PC-9 (cell line): ENCODE results near the gene KLK5. TPM values are rescaled to one million over a fixed set of nuclear protein-coding genes. Genes with fewer than 3 reads are reported as not detected.
"Not testable (repeated sequence)": the region's sequence is repeated elsewhere in the genome, so short reads cannot be mapped to it uniquely, and the experiment has no call there.

Experiments used
- BruUV-seq: library from RNA; stranded (reverse); fragments of 400-500 nt; replicated peaks from 2 replicates; lab custom pipeline; 2021; lab: Mats Ljungman, UMichigan
- CTCF ChIA-PET: fragments of 300-600 bp; sonication (Branson Sonifier 250); formaldehyde crosslinking; loops from one replicate; lab custom pipeline; 2022; ENCODE audit warnings: antibody characterized with exemption; lab: Charles Lee
- POLR2A ChIA-PET: fragments of 300-600 bp; sonication (Branson Sonifier 250); formaldehyde crosslinking; loops from one replicate; lab custom pipeline; 2022; ENCODE audit warnings: antibody characterized with exemption; ENCODE audit not compliant: unreplicated experiment; lab: Charles Lee
- DNase-seq, 2 experiments: peaks; one replicate each; pipeline versions ENCODE4 v3.0.0 to v3.0.0-alpha.2; 2015 to 2022; ENCODE audit warnings: mixed read lengths in 1 of 2
- H2AFZ ChIP-seq: fragments of 200-600 bp; sonication (generic); 2 replicates; pipeline ENCODE4 v1.8.1; 2017; ENCODE audit warnings: antibody characterized with exemption
- H3F3A ChIP-seq: fragments of 200-600 bp; sonication (generic); 2 replicates; pipeline ENCODE4 v1.8.1; 2017; ENCODE audit warnings: antibody characterized with exemption, mild to moderate bottlenecking, low read depth; ENCODE audit not compliant: insufficient read depth
- H3K27ac ChIP-seq: fragments of 200-600 bp; sonication (generic); 2 replicates; pipeline ENCODE4 v1.6.1; 2016; ENCODE audit warnings: mixed run types
- H3K27me3 ChIP-seq: fragments of 200-600 bp; sonication (generic); 2 replicates; pipeline ENCODE4 v1.6.1; 2016; ENCODE audit warnings: low read depth, mixed run types; ENCODE audit not compliant: insufficient read depth
- H3K36me3 ChIP-seq: fragments of 200-600 bp; sonication (generic); 2 replicates; pipeline ENCODE4 v1.6.1; 2016; ENCODE audit warnings: low read depth, mixed run types
- H3K4me1 ChIP-seq: fragments of 200-600 bp; sonication (generic); replicated peaks from 2 replicates; pipeline ENCODE4 v1.6.1; 2016; ENCODE audit warnings: mixed run types; ENCODE audit not compliant: insufficient read depth
- H3K4me2 ChIP-seq: fragments of 200-600 bp; sonication (generic); 2 replicates; pipeline ENCODE4 v1.6.1; 2017; ENCODE audit warnings: mixed run types
- H3K4me3 ChIP-seq: fragments of 200-600 bp; sonication (generic); 2 replicates; pipeline ENCODE4 v1.6.1; 2016; ENCODE audit warnings: mixed run types
- H3K79me2 ChIP-seq: fragments of 200-600 bp; sonication (generic); 2 replicates; pipeline ENCODE4 v1.6.1; 2017; ENCODE audit warnings: low read depth, mixed run types
- H3K9me2 ChIP-seq: fragments of 200-600 bp; sonication (generic); 2 replicates; pipeline ENCODE4 v1.8.1; 2017; ENCODE audit warnings: mild to moderate bottlenecking; ENCODE audit not compliant: insufficient read depth
- H3K9me3 ChIP-seq: fragments of 200-600 bp; sonication (generic); 2 replicates; pipeline ENCODE4 v1.8.1; 2016; ENCODE audit warnings: low read depth; ENCODE audit not compliant: insufficient read depth
- H4K20me1 ChIP-seq: fragments of 200-600 bp; sonication (generic); 2 replicates; pipeline ENCODE4 v1.8.1; 2017; ENCODE audit not compliant: insufficient read depth
- EZH2 ChIP-seq: fragments of 200-600 bp; sonication (generic); IDR thresholded peaks from 2 replicates; pipeline ENCODE4 v1.8.0; 2017; ENCODE audit warnings: antibody characterized with exemption, low read depth
- intact Hi-C: fragments of 100-400 bp; cut with micrococcal nuclease; formaldehyde crosslinking; loops from one replicate; pipeline ENCODE4 v1.10.0; 2022; ENCODE audit not compliant: unreplicated experiment
- total RNA-seq: library from RNA; stranded (reverse); gene quantifications from 2 replicates; pipeline ENCODE4 v1.2.3, GENCODE V29; 2021
- TF ChIP-seq, protein P1 (sequence below): fragments of 200-600 bp; sonication (generic); conservative IDR thresholded peaks from 2 replicates; pipeline ENCODE4 v1.6.1; 2017; ENCODE audit warnings: mixed run types, antibody characterized with exemption, mild to moderate bottlenecking, moderate library complexity

KLK5 gene
- total RNA-seq, 1 experiment from 2014 or later = 405 TPM

- Histone ChIP-seq H3K79me2 (peaks cover 26% of the 10 kb centered on the region), H3K36me3 (peaks cover 14% of the 10 kb centered on the region; the same call in 1 of the 2 replicates), H3K27me3 (no peaks in the 10 kb centered on the region), H3K9me3 (no peaks in the 10 kb centered on the region), H4K20me1 (no peaks in the 10 kb centered on the region), H3F3A (peaks cover 38% of the 10 kb centered on the region), H3K4me1 (peaks cover 22% of the 10 kb centered on the region), H3K27ac (no peak overlapping the region), H3K9me2 (no peaks in the 10 kb centered on the region; the same call in 1 of the 2 replicates), H2AFZ (no peak overlapping the region), H3K4me3 (no peak overlapping the region), H3K4me2 (no peak overlapping the region)
- CTCF ChIA-PET = no interaction called here
- intact Hi-C loops = no loop called here
- DNase-seq = no peak
- BruUV-seq = no TSS peak
- POLR2A ChIA-PET = no interaction called here
- TF ChIP-seq EZH2 = no peak
- TF ChIP-seq, protein P1, sequence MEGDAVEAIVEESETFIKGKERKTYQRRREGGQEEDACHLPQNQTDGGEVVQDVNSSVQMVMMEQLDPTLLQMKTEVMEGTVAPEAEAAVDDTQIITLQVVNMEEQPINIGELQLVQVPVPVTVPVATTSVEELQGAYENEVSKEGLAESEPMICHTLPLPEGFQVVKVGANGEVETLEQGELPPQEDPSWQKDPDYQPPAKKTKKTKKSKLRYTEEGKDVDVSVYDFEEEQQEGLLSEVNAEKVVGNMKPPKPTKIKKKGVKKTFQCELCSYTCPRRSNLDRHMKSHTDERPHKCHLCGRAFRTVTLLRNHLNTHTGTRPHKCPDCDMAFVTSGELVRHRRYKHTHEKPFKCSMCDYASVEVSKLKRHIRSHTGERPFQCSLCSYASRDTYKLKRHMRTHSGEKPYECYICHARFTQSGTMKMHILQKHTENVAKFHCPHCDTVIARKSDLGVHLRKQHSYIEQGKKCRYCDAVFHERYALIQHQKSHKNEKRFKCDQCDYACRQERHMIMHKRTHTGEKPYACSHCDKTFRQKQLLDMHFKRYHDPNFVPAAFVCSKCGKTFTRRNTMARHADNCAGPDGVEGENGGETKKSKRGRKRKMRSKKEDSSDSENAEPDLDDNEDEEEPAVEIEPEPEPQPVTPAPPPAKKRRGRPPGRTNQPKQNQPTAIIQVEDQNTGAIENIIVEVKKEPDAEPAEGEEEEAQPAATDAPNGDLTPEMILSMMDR = no peak
These were observed 45.2 kb upstream of the KLK5 start for GRCh38 chr19:50998061-50998460.

DNA sequence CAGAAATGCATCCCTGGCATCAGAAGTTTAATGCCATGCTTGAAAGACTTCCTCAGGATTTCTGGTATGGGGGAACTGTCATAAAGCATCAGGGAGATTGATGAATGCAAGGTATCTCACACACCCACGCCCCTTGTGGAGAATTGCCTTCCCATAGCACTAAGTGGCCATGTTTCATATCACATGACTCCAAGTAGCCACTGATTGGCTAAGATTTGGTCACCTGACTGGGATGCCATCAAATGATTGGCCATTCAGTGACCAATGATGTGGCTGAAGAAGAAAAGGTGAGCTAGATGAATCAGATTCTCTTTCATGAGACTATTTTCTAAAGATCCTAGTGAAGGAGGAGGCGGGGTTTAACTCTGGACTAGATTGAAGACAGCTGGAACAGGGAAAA lies 41.3 kb upstream of the KLK5 start:
- Histone ChIP-seq H3K79me2 (peaks cover 19% of the 10 kb centered on the region), H3K9me2 (no peaks in the 10 kb centered on the region; the same call in 1 of the 2 replicates), H3F3A (peaks cover 52% of the 10 kb centered on the region), H4K20me1 (no peaks in the 10 kb centered on the region), H3K9me3 (no peaks in the 10 kb centered on the region), H2AFZ (no peak overlapping the region), H3K4me2 (no peak overlapping the region), H3K36me3 (peaks cover 18% of the 10 kb centered on the region; the same call in 1 of the 2 replicates), H3K27me3 (no peaks in the 10 kb centered on the region), H3K4me3 (no peak overlapping the region), H3K4me1 (peaks cover 37% of the 10 kb centered on the region), H3K27ac (peak overlapping the region; percentile 99)
- ChIA-PET CTCF (no interaction called here), POLR2A (no interaction called here)
- TF ChIP-seq, protein P1 = no peak
- TF ChIP-seq EZH2 = no peak
- no TSS peak for BruUV-seq
- DNase-seq = peak in 1 of 2 experiments; percentile 62
- intact Hi-C loops = no loop called here

DNA sequence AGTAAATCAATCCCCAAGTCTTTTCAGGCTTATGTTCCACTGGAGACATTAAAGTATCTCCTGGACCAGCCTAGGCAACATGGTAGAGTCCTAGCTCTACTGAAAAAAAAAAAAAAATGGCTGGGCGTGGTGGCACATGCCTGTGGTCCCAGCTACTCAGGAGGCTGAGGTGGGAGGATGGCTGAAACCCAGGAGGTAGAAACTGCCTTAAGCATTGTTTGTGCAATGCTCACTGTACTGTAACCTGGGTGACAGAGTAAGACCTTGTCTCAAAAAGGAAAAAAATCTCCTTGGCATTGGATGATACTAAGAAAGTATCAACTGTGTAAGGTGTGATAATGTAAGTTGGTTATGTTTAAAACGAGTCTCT lies 39.8 kb upstream of the KLK5 start:
- intact Hi-C loops = loop anchor here (1.0 kb wide), 3 partner anchors 9 to 60 kb away; partner anchors contain the start of genes KLK6 and KLK8
- TF ChIP-seq EZH2 = no peak
- TF ChIP-seq, protein P1 = no peak
- Histone ChIP-seq H3K4me2 (peak overlapping the region; percentile 72), H3F3A (peaks cover 52% of the 10 kb centered on the region), H4K20me1 (no peaks in the 10 kb centered on the region), H3K4me3 (peak overlapping the region; percentile 24; the same call in 1 of the 2 replicates), H3K4me1 (peaks cover 37% of the 10 kb centered on the region), H3K36me3 (0 out of 2 replicates have a peak, but pooled peaks cover 19% of the 10 kb centered on the region), H2AFZ (no peak overlapping the region), H3K9me3 (no peaks in the 10 kb centered on the region), H3K79me2 (peaks cover 8% of the 10 kb centered on the region), H3K9me2 (no peaks in the 10 kb centered on the region; the same call in 1 of the 2 replicates), H3K27ac (peak overlapping the region; percentile 99), H3K27me3 (no peaks in the 10 kb centered on the region)
- CTCF ChIA-PET = interaction anchor here (1.4 kb wide), 1 partner anchor 24 kb away, joined by 7 read pairs; no protein-coding TSS in a partner anchor
- POLR2A ChIA-PET = interaction anchor here (0.6 to 1.0 kb wide), 6 partner anchors 8 to 40 kb away, joined by 3 to 13 read pairs (median 5); partner anchors contain the start of genes KLK5 and KLK7
- peak; percentile 79 to 95 for DNase-seq
- no TSS peak for BruUV-seq

DNA sequence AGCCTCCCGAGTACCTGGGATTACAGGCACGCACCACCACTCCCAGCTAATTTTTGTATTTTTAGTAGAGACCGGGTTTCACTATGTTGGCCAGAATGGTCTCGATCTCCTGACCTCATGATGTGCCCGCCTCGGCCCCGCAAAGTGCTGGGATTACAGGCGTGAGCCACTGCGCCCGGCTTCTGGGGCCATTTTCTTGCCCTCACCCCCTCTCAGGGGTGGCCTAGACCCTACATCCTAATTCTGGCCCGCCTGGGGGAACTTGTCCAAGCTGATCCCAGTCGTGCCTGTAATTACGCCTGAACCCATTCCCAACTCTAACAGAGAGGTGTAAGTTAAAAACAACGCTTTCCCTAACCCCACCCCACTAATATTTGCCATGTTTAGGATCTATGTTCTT lies 31.6 kb upstream of the KLK5 start:
- TSS peak; percentile 84 for BruUV-seq
- H3K36me3 ChIP-seq = 0 out of 2 replicates have a peak, but pooled peaks cover 10% of the 10 kb centered on the region

More for the DNA sequence above, 31.6 kb upstream of the KLK5 start:
- H3K9me3 ChIP-seq, H3K4me3 ChIP-seq, H3K4me1 ChIP-seq, H3K9me2 ChIP-seq, H4K20me1 ChIP-seq, H3K27me3 ChIP-seq, DNase-seq, H3K4me2 ChIP-seq, H3K79me2 ChIP-seq, H3K27ac ChIP-seq, intact Hi-C loops, H2AFZ ChIP-seq: not testable (repeated sequence)
- CTCF ChIA-PET = interaction anchor here (1.2 kb wide), 1 partner anchor 17 kb away, joined by 4 read pairs; the partner anchor contains the start of gene KLK8
- H3F3A ChIP-seq = peaks cover 17% of the 10 kb centered on the region; the same call in 1 of the 2 replicates
- POLR2A ChIA-PET = interaction anchor here (0.7 to 1.3 kb wide), 5 partner anchors 8 to 130 kb away, joined by 4 to 5 read pairs (median 5); no protein-coding TSS in a partner anchor
